CD4-positive, alpha-beta T cell treated with Interleukin-21 for 1 hour (primary cell): ENCODE data around the gene SERTAD3.

Experiments used
- DNase-seq: peaks from one replicate; pipeline ENCODE4 v3.0.0-alpha.2; 2020

SERTAD3 gene

GRCh38 chr19:40407714-40408597 is 36.2 kb downstream of the SERTAD3 start:
- no peak for DNase-seq

- DNase-seq, result peak; percentile 86
These were observed 40.7 kb downstream of the SERTAD3 start for GRCh38 chr19:40403262-40403984.

GRCh38 chr19:40400559-40400958 is 43.6 kb downstream of the SERTAD3 start:
- no peak for DNase-seq

GRCh38 chr19:40398417-40399131 is 45.6 kb downstream of the SERTAD3 start:
- DNase-seq, result peak; percentile 82

GRCh38 chr19:40397568-40397906 is 46.6 kb downstream of the SERTAD3 start:
- no peak for DNase-seq

- no peak for DNase-seq
These were observed 47.1 kb downstream of the SERTAD3 start for GRCh38 chr19:40396886-40397567.

GRCh38 chr19:40395956-40396355 is 48.2 kb downstream of the SERTAD3 start:
- no peak for DNase-seq

- DNase-seq, result no peak
These were observed 49.3 kb downstream of the SERTAD3 start for GRCh38 chr19:40394816-40395210.

GRCh38 chr19:40393894-40394815 is 50.0 kb downstream of the SERTAD3 start:
- DNase-seq, result no peak

- no peak for DNase-seq
These were observed 51.1 kb downstream of the SERTAD3 start for GRCh38 chr19:40392894-40393517.

- no peak for DNase-seq
These were observed 52.0 kb downstream of the SERTAD3 start for GRCh38 chr19:40392123-40392522.
